ENCODE data around the gene PHAX.

GRCh38 chr5:126575644-126576043 lies 25.1 kb upstream of the PHAX start:
- TF ChIP-seq POLR2AphosphoS5 (IDR thresholded peaks at IDR 0.05) (no peak), POLR2A (IDR thresholded peaks at IDR 0.05; ENCODE audit: low read depth) (no peak)
- TF ChIP-seq, protein P1, sequence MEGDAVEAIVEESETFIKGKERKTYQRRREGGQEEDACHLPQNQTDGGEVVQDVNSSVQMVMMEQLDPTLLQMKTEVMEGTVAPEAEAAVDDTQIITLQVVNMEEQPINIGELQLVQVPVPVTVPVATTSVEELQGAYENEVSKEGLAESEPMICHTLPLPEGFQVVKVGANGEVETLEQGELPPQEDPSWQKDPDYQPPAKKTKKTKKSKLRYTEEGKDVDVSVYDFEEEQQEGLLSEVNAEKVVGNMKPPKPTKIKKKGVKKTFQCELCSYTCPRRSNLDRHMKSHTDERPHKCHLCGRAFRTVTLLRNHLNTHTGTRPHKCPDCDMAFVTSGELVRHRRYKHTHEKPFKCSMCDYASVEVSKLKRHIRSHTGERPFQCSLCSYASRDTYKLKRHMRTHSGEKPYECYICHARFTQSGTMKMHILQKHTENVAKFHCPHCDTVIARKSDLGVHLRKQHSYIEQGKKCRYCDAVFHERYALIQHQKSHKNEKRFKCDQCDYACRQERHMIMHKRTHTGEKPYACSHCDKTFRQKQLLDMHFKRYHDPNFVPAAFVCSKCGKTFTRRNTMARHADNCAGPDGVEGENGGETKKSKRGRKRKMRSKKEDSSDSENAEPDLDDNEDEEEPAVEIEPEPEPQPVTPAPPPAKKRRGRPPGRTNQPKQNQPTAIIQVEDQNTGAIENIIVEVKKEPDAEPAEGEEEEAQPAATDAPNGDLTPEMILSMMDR (IDR thresholded peaks at IDR 0.05) = no peak
